GM23248 (cell line): ENCODE results near the gene DPY19L1.

Experiments used
- EZH2 ChIP-seq: fragments of 200-600 bp; sonication (generic); IDR thresholded peaks from 2 replicates; pipeline ENCODE4 v1.6.1; 2018; ENCODE audit warnings: antibody characterized with exemption, mild to moderate bottlenecking; ENCODE audit not compliant: insufficient read depth, poor library complexity, severe bottlenecking
- EZH2phosphoT487 ChIP-seq: fragments of 200-600 bp; sonication (generic); IDR thresholded peaks from 2 replicates; pipeline ENCODE4 v1.6.1; 2018; ENCODE audit warnings: antibody characterized with exemption, moderate library complexity, mild to moderate bottlenecking, low read depth; ENCODE audit not compliant: insufficient read depth

- TF ChIP-seq EZH2 (no peak), EZH2phosphoT487 (no peak)
Measured at GRCh38 chr7:35004531-35005095, 32.7 kb downstream of the DPY19L1 start.
